DND-41 (cell line): ENCODE results near the gene FHAD1.

Experiments used
- EZH2 ChIP-seq: IDR thresholded peaks from 3 replicates; pipeline ENCODE4 v1.6.1; 2012; ENCODE audit warnings: borderline replicate concordance, low read depth, mild to moderate bottlenecking, moderate library complexity, low read length, inconsistent platforms; ENCODE audit not compliant: severe bottlenecking
- TF ChIP-seq, protein P1 (sequence below): IDR thresholded peaks from 2 replicates; pipeline ENCODE4 v1.5.1; 2012; ENCODE audit warnings: borderline replicate concordance, low read length, moderate library complexity, mild to moderate bottlenecking; ENCODE audit not compliant: poor library complexity, severe bottlenecking; ENCODE audit errors: extremely low read depth

GRCh38 chr1:15254559-15254958 is 7.5 kb downstream of the FHAD1 start:
- TF ChIP-seq, protein P1, sequence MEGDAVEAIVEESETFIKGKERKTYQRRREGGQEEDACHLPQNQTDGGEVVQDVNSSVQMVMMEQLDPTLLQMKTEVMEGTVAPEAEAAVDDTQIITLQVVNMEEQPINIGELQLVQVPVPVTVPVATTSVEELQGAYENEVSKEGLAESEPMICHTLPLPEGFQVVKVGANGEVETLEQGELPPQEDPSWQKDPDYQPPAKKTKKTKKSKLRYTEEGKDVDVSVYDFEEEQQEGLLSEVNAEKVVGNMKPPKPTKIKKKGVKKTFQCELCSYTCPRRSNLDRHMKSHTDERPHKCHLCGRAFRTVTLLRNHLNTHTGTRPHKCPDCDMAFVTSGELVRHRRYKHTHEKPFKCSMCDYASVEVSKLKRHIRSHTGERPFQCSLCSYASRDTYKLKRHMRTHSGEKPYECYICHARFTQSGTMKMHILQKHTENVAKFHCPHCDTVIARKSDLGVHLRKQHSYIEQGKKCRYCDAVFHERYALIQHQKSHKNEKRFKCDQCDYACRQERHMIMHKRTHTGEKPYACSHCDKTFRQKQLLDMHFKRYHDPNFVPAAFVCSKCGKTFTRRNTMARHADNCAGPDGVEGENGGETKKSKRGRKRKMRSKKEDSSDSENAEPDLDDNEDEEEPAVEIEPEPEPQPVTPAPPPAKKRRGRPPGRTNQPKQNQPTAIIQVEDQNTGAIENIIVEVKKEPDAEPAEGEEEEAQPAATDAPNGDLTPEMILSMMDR: no peak
- TF ChIP-seq EZH2: no peak
